HepG2 (cell line): ENCODE data around the gene MRPS7. TPM values are rescaled to one million over a fixed set of nuclear protein-coding genes. Genes with fewer than 3 reads are reported as not detected.

Experiments used
- POLR2AphosphoS2 ChIP-seq: IDR thresholded peaks from 2 replicates; pipeline ENCODE4 v1.6.1; 2011; ENCODE audit warnings: low read depth, low read length, improper control_type of control experiment
- SMARCE1 ChIP-seq: fragments of 450-650 bp; IDR thresholded peaks from 2 replicates; pipeline ENCODE4 v1.6.1; 2017; ENCODE audit warnings: borderline replicate concordance
- U2AF2 ChIP-seq: fragments of 200-400 bp; formaldehyde crosslinking; IDR thresholded peaks from 2 replicates; pipeline ENCODE4 v1.6.1; 2017; ENCODE audit warnings: low read depth, mild to moderate bottlenecking, low read length
- ZNF577 ChIP-seq: sonication (generic); formaldehyde crosslinking; IDR thresholded peaks from 2 replicates; pipeline ENCODE4 v1.4.0; 2020; ENCODE audit warnings: mild to moderate bottlenecking, low read depth, missing genetic modification reagents, borderline replicate concordance
- ZNF782 ChIP-seq: sonication (generic); formaldehyde crosslinking; IDR thresholded peaks from 2 replicates; pipeline ENCODE4 v1.4.0; 2020; ENCODE audit warnings: missing genetic modification reagents, mild to moderate bottlenecking, borderline replicate concordance
- polyA plus RNA-seq, 8 experiments: library from polyadenylated mRNA; depleted of rRNA in 3 of 8; stranded (reverse) in 7 of 8; unstranded in 1 of 8; fragments of >200 nt; fragmentation: Illumina TruSeq in 4 of 8; extraction: Trizol in 4 of 8; gene quantifications; 2 replicates each; pipeline versions ENCODE4 v1.2.1 to v1.2.3, GENCODE V29; 2011 to 2016; ENCODE audit warnings: low read depth in 4 of 8, missing spikeins in 1 of 8, mixed read lengths in 1 of 8; ENCODE audit not compliant: insufficient read depth in 1 of 8
- total RNA-seq, 5 experiments: library from RNA; depleted of rRNA; stranded (reverse); fragments of >200 nt; fragmentation: Illumina TruSeq; extraction: Trizol; gene quantifications; 2 replicates each; pipeline ENCODE4 v1.2.3, GENCODE V29; 2016; ENCODE audit warnings: low read depth in 1 of 5
- TF ChIP-seq, protein P1 (sequence below): sonication (generic); formaldehyde crosslinking; IDR thresholded peaks from 2 replicates; pipeline ENCODE4 v1.4.0; 2020; ENCODE audit warnings: low read depth, missing genetic modification reagents
- TF ChIP-seq, protein P2 (sequence below): sonication (generic); formaldehyde crosslinking; IDR thresholded peaks from 2 replicates; pipeline ENCODE4 v1.5.0; 2020; ENCODE audit warnings: missing genetic modification reagents
- TF ChIP-seq, protein P3 (sequence below), 2 experiments: fragments of 450-650 bp in 1 of 2; sonication (generic) in 1 of 2; formaldehyde crosslinking in 1 of 2; IDR thresholded peaks; 2 replicates each; pipeline versions ENCODE4 v1.6.1 to v1.8.0; 2016 to 2022; ENCODE audit warnings: antibody characterized with exemption in 1 of 2, mild to moderate bottlenecking in 1 of 2, missing genetic modification reagents in 1 of 2

The MRPS7 gene
- total and polyA plus RNA-seq, 2 of the 13 experiments (the other 11 are each of a cell fraction or from before 2014, with no cell fraction given), result 97.0 to 162 TPM

DNA sequence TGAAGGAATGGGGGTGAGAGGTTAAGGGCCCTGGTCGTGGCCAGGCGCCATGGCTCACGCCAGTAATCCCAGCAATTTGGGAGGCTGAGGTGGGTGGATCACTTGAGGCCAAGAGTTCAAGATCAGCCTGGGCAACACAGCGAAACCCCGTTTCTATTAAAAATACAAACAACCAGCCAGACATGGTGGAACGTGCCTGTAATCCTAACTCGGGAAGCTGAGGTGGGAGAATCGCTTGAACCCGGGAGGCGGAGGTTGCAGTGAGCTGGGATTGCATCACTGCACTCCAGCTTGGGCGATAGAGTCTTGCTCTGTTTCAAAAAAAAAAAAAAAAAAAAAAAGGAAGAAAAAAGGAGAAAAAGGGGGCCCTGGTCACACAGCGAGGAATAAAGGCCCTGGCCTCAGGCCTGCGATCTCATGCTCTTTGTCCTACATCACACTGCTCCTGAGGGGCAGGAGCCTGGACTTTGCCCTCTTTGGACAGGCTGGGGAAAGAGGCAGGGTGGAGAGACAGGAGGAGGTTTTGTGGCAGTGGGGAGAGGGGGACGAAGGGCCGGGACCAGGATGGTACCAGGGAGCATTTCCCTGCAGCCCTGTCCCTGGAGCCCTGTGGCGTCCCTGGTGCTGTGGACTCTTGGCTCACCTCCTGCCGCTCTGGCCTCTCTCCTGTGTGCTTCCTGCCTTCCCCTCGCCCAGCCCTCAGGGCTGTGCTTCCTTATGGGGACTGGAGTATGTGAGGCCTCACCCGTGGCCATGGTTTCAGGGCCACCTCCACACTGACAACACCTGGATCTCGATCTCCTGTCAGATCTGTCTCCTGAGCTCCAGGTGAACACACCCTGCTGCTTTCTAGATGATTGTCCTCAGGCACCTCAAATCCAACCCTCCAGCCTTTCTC, 47.3 kb downstream of the MRPS7 start (continued):
- TF ChIP-seq, protein P1, sequence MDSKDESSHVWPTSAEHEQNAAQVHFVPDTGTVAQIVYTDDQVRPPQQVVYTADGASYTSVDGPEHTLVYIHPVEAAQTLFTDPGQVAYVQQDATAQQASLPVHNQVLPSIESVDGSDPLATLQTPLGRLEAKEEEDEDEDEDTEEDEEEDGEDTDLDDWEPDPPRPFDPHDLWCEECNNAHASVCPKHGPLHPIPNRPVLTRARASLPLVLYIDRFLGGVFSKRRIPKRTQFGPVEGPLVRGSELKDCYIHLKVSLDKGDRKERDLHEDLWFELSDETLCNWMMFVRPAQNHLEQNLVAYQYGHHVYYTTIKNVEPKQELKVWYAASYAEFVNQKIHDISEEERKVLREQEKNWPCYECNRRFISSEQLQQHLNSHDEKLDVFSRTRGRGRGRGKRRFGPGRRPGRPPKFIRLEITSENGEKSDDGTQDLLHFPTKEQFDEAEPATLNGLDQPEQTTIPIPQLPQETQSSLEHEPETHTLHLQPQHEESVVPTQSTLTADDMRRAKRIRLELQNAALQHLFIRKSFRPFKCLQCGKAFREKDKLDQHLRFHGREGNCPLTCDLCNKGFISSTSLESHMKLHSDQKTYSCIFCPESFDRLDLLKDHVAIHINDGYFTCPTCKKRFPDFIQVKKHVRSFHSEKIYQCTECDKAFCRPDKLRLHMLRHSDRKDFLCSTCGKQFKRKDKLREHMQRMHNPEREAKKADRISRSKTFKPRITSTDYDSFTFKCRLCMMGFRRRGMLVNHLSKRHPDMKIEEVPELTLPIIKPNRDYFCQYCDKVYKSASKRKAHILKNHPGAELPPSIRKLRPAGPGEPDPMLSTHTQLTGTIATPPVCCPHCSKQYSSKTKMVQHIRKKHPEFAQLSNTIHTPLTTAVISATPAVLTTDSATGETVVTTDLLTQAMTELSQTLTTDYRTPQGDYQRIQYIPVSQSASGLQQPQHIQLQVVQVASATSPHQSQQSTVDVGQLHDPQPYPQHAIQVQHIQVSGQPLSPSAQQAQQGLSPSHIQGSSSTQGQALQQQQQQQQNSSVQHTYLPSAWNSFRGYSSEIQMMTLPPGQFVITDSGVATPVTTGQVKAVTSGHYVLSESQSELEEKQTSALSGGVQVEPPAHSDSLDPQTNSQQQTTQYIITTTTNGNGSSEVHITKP (CRISPR knock-in tag), result 0 out of 2 replicates have a peak, but pooled peaks have one; percentile 74
- peak; percentile 64; the same call in 1 of the 2 replicates for TF ChIP-seq POLR2AphosphoS2
- TF ChIP-seq SMARCE1, result no peak
- no peak for TF ChIP-seq ZNF577 (CRISPR knock-in tag)
- peak; percentile 94 for TF ChIP-seq U2AF2
- TF ChIP-seq ZNF782, result 0 out of 2 replicates have a peak, but pooled peaks have one; percentile 72
- TF ChIP-seq, protein P2, sequence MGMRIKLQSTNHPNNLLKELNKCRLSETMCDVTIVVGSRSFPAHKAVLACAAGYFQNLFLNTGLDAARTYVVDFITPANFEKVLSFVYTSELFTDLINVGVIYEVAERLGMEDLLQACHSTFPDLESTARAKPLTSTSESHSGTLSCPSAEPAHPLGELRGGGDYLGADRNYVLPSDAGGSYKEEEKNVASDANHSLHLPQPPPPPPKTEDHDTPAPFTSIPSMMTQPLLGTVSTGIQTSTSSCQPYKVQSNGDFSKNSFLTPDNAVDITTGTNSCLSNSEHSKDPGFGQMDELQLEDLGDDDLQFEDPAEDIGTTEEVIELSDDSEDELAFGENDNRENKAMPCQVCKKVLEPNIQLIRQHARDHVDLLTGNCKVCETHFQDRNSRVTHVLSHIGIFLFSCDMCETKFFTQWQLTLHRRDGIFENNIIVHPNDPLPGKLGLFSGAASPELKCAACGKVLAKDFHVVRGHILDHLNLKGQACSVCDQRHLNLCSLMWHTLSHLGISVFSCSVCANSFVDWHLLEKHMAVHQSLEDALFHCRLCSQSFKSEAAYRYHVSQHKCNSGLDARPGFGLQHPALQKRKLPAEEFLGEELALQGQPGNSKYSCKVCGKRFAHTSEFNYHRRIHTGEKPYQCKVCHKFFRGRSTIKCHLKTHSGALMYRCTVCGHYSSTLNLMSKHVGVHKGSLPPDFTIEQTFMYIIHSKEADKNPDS (CRISPR knock-in tag), result 0 out of 2 replicates have a peak, but pooled peaks have one; percentile 12
- TF ChIP-seq, protein P3, sequence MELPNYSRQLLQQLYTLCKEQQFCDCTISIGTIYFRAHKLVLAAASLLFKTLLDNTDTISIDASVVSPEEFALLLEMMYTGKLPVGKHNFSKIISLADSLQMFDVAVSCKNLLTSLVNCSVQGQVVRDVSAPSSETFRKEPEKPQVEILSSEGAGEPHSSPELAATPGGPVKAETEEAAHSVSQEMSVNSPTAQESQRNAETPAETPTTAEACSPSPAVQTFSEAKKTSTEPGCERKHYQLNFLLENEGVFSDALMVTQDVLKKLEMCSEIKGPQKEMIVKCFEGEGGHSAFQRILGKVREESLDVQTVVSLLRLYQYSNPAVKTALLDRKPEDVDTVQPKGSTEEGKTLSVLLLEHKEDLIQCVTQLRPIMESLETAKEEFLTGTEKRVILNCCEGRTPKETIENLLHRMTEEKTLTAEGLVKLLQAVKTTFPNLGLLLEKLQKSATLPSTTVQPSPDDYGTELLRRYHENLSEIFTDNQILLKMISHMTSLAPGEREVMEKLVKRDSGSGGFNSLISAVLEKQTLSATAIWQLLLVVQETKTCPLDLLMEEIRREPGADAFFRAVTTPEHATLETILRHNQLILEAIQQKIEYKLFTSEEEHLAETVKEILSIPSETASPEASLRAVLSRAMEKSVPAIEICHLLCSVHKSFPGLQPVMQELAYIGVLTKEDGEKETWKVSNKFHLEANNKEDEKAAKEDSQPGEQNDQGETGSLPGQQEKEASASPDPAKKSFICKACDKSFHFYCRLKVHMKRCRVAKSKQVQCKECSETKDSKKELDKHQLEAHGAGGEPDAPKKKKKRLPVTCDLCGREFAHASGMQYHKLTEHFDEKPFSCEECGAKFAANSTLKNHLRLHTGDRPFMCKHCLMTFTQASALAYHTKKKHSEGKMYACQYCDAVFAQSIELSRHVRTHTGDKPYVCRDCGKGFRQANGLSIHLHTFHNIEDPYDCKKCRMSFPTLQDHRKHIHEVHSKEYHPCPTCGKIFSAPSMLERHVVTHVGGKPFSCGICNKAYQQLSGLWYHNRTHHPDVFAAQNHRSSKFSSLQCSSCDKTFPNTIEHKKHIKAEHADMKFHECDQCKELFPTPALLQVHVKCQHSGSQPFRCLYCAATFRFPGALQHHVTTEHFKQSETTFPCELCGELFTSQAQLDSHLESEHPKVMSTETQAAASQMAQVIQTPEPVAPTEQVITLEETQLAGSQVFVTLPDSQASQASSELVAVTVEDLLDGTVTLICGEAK (IDR thresholded peaks at IDR 0.05), result no peak
- TF ChIP-seq, protein P3 (CRISPR knock-in tag; IDR thresholded peaks at IDR 0.05), result no peak; the same call in none of the 2 replicates
